DOHH2 (cell line): ENCODE results near the gene USPL1.
A peak's percentile ranks its signal among the peaks of the same experiment; 100 is the strongest.

Experiments
- H3F3A ChIP-seq: fragments of 200-600 bp; sonication (generic), shearing (Covaris generic); 2 replicates; pipeline ENCODE4 v1.6.0; 2016; ENCODE audit warnings: antibody characterized with exemption, mild to moderate bottlenecking; ENCODE audit not compliant: control insufficient read depth, insufficient read depth
- H3K27ac ChIP-seq: fragments of 200-600 bp; sonication (generic); 2 replicates; pipeline ENCODE4 v1.5.1; 2014; ENCODE audit warnings: low read depth, mild to moderate bottlenecking, low read length, moderate library complexity
- H3K27me3 ChIP-seq: fragments of 200-600 bp; sonication (generic); 2 replicates; pipeline ENCODE4 v1.6.1; 2014; ENCODE audit warnings: mild to moderate bottlenecking, low read length, mixed read lengths; ENCODE audit not compliant: control insufficient read depth
- H3K36me3 ChIP-seq: fragments of 200-600 bp; sonication (generic); 2 replicates; pipeline ENCODE4 v1.6.1; 2014; ENCODE audit warnings: mild to moderate bottlenecking, low read length, moderate library complexity, mixed read lengths; ENCODE audit not compliant: control insufficient read depth
- H3K4me1 ChIP-seq: fragments of 200-600 bp; sonication (generic); 2 replicates; pipeline ENCODE4 v1.6.1; 2014; ENCODE audit warnings: mild to moderate bottlenecking, low read length, mixed read lengths; ENCODE audit not compliant: control insufficient read depth
- H3K4me2 ChIP-seq: fragments of 200-600 bp; sonication (generic); 2 replicates; pipeline ENCODE4 v1.6.0; 2014; ENCODE audit warnings: mild to moderate bottlenecking, low read length, moderate library complexity
- H3K4me3 ChIP-seq: fragments of 200-600 bp; sonication (generic); 2 replicates; pipeline ENCODE4 v1.5.1; 2014; ENCODE audit warnings: mild to moderate bottlenecking, low read length, mixed read lengths
- H3K79me2 ChIP-seq: fragments of 200-600 bp; sonication (generic); 2 replicates; pipeline ENCODE4 v1.6.1; 2014; ENCODE audit warnings: mild to moderate bottlenecking, low read length, mixed read lengths; ENCODE audit not compliant: control insufficient read depth
- H3K9me2 ChIP-seq: fragments of 200-600 bp; sonication (generic); replicated peaks from 2 replicates; pipeline ENCODE4 v1.6.1; 2014; ENCODE audit warnings: mild to moderate bottlenecking, low read length, mixed read lengths; ENCODE audit not compliant: control insufficient read depth
- H3K9me3 ChIP-seq: fragments of 200-600 bp; sonication (generic); 2 replicates; pipeline ENCODE4 v1.6.1; 2014; ENCODE audit warnings: antibody characterized with exemption, low read length, mixed read lengths; ENCODE audit not compliant: control insufficient read depth, insufficient read depth
- H4K20me1 ChIP-seq: fragments of 200-600 bp; sonication (generic); 2 replicates; pipeline ENCODE4 v1.6.0; 2014; ENCODE audit warnings: low read depth, mild to moderate bottlenecking, antibody characterized with exemption, low read length, moderate library complexity; ENCODE audit not compliant: control insufficient read depth, insufficient read depth
- EZH2phosphoT487 ChIP-seq: fragments of 200-600 bp; sonication (generic); IDR thresholded peaks from 2 replicates; pipeline ENCODE4 v1.6.1; 2017; ENCODE audit warnings: borderline replicate concordance, mild to moderate bottlenecking, antibody characterized with exemption, low read length, moderate library complexity, mixed read lengths
- TF ChIP-seq, protein P1 (sequence below): fragments of 200-600 bp; sonication (generic); IDR thresholded peaks from one replicate; pipeline ENCODE4 v1.5.1; 2014; ENCODE audit warnings: antibody characterized with exemption, mild to moderate bottlenecking, low read depth, low read length; ENCODE audit not compliant: poor library complexity, severe bottlenecking

Gene USPL1

GRCh38 chr13:30659980-30660379 is 42.3 kb downstream of the USPL1 start:
- H3K4me1 ChIP-seq: peaks cover 66% of the 10 kb centered on the region
- peak overlapping the region; percentile 42 for H3K27ac ChIP-seq

DNA sequence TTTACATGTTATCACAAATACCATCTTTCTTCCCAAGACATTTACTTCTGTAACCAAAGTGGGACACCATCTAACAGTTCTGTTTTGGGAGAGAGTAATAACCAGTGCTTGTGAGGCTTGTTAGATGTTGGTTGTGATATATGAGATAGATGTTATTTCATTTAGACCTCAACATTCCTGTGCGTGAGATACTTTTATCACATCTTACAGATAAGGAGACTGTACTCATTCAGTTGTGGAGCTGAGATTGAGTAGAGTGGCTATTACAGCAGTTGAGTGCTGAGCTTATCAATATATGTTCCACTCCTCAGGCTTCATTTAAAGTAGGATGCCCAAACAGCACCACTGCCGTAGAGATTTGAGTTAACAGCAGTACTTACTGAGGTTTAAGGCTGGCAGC is 43.1 kb downstream of the USPL1 start:
- no peak for TF ChIP-seq EZH2phosphoT487
- TF ChIP-seq, protein P1, sequence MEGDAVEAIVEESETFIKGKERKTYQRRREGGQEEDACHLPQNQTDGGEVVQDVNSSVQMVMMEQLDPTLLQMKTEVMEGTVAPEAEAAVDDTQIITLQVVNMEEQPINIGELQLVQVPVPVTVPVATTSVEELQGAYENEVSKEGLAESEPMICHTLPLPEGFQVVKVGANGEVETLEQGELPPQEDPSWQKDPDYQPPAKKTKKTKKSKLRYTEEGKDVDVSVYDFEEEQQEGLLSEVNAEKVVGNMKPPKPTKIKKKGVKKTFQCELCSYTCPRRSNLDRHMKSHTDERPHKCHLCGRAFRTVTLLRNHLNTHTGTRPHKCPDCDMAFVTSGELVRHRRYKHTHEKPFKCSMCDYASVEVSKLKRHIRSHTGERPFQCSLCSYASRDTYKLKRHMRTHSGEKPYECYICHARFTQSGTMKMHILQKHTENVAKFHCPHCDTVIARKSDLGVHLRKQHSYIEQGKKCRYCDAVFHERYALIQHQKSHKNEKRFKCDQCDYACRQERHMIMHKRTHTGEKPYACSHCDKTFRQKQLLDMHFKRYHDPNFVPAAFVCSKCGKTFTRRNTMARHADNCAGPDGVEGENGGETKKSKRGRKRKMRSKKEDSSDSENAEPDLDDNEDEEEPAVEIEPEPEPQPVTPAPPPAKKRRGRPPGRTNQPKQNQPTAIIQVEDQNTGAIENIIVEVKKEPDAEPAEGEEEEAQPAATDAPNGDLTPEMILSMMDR: no peak
- H3K36me3 ChIP-seq: peaks cover 51% of the 10 kb centered on the region
- no peaks in the 10 kb centered on the region for H3K27me3 ChIP-seq
- peak overlapping the region; percentile 88 for H3K27ac ChIP-seq
- peaks cover 32% of the 10 kb centered on the region for H3F3A ChIP-seq
- H3K4me1 ChIP-seq: peaks cover 74% of the 10 kb centered on the region
- peaks cover 7% of the 10 kb centered on the region; the same call in 1 of the 2 replicates for H3K79me2 ChIP-seq
- H3K9me2 ChIP-seq: no peaks in the 10 kb centered on the region
- no peaks in the 10 kb centered on the region for H3K9me3 ChIP-seq
- H3K4me2 ChIP-seq: peak overlapping the region; percentile 68; the same call in 1 of the 2 replicates
- H4K20me1 ChIP-seq: no peaks in the 10 kb centered on the region
- H3K4me3 ChIP-seq: no peak overlapping the region

More at GRCh38 chr13:30659980-30660379, 42.3 kb downstream of the USPL1 start:
- Histone ChIP-seq H3K27me3 (no peaks in the 10 kb centered on the region), H3K79me2 (peaks cover 7% of the 10 kb centered on the region; the same call in 1 of the 2 replicates), H3K9me2 (no peaks in the 10 kb centered on the region), H4K20me1 (no peaks in the 10 kb centered on the region), H3K9me3 (no peaks in the 10 kb centered on the region), H3F3A (peaks cover 32% of the 10 kb centered on the region), H3K36me3 (peaks cover 58% of the 10 kb centered on the region), H3K4me2 (0 out of 2 replicates have a peak overlapping the region, but pooled peaks have one; percentile 7), H3K4me3 (no peak overlapping the region)
- TF ChIP-seq, protein P1: no peak
- TF ChIP-seq EZH2phosphoT487: no peak

DNA sequence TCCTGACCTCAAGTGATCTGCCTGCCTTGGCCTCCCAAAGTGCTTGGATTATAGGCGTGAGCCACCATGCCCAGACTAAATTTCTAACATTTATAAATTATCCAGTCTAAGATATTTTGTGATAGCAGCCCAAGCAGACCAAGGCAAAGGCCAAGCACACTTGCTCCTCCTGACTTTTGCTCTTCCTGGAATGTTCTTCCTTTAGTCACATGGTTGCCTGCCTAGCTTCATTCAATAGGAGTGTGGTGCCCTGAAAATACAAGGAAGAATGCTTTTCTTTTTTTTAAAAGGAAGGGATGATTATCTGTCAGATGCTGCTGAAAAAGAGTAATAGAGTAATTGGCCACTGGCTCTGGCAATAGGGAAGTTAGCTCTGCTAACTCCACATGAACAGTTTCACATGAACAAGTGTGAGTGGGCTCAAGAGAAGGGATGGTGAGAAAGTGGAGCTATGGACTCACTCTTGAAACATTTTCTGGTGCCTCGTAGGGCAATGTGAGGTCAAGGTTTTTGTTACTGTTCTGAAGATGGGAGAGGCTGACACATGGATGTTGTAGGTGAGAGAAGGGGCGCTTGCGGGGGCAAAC is 47.1 kb downstream of the USPL1 start:
- 0 out of 2 replicates have a peak, but pooled peaks cover 2% of the 10 kb centered on the region for H3K79me2 ChIP-seq
- peaks cover 63% of the 10 kb centered on the region for H3K4me1 ChIP-seq
- peaks cover 19% of the 10 kb centered on the region for H3F3A ChIP-seq
- H3K4me3 ChIP-seq: no peak overlapping the region
- H3K4me2 ChIP-seq: peak overlapping the region; percentile 36
- H3K27me3 ChIP-seq: no peaks in the 10 kb centered on the region
- no peaks in the 10 kb centered on the region for H3K9me2 ChIP-seq
- H3K36me3 ChIP-seq: peaks cover 11% of the 10 kb centered on the region
- H3K9me3 ChIP-seq: no peaks in the 10 kb centered on the region
- TF ChIP-seq, protein P1: no peak
- peak overlapping the region; percentile 9 for H3K27ac ChIP-seq
- H4K20me1 ChIP-seq: no peaks in the 10 kb centered on the region
